Breast epithelium (tissue), 4 donors: ENCODE measurements around the gene AKT1S1. TPM values are rescaled to one million over a fixed set of nuclear protein-coding genes. Genes with fewer than 3 reads are reported as not detected.

Source experiments
- DNase-seq, 2 donors: peaks; one replicate each; pipeline ENCODE4 v3.0.0-alpha.2; 2019; ENCODE audit warnings: low spot score in 2 of 2
- H3K27ac ChIP-seq, 2 donors: fragments of 200-600 bp; sonication (generic) in 1 of 2; one replicate each; pipeline ENCODE4 v1.5.1; 2016 to 2019; ENCODE audit warnings: mild to moderate bottlenecking in 1 of 2
- H3K27me3 ChIP-seq, 2 donors: fragments of 200-600 bp; sonication (generic) in 1 of 2; one replicate each; pipeline versions ENCODE4 v1.5.1 to v1.6.0; 2017 to 2019; ENCODE audit warnings: control low read depth in 1 of 2, mild to moderate bottlenecking in 1 of 2
- H3K36me3 ChIP-seq: fragments of 200-600 bp; one replicate; pipeline ENCODE4 v1.5.1; 2019
- H3K4me1 ChIP-seq, 2 donors: fragments of 200-600 bp; sonication (generic); one replicate each; pipeline ENCODE4 v1.5.1; 2016 to 2019; ENCODE audit warnings: control low read depth in 1 of 2
- H3K4me3 ChIP-seq, 3 donors: fragments of 200-600 bp; sonication (generic); 1 replicate in 2 of 3; 2 replicates in 1 of 3; pipeline ENCODE4 v1.5.1; 2016 to 2019; ENCODE audit warnings: mild to moderate bottlenecking in 3 of 3, moderate library complexity in 2 of 3
- H3K9me3 ChIP-seq, 2 donors: fragments of 200-600 bp; sonication (generic) in 1 of 2; one replicate each; pipeline ENCODE4 v1.5.1; 2016 to 2019; ENCODE audit warnings: control low read depth in 1 of 2
- POLR2A ChIP-seq: fragments of 450-650 bp; IDR thresholded peaks from one replicate; pipeline ENCODE4 v1.6.1; 2016; ENCODE audit warnings: antibody characterized with exemption, mild to moderate bottlenecking, moderate library complexity
- POLR2AphosphoS5 ChIP-seq, 3 donors: sonication (generic); formaldehyde crosslinking; IDR thresholded peaks; one replicate each; pipeline ENCODE4 v1.6.1; 2017; ENCODE audit warnings: antibody characterized with exemption in 3 of 3
- intact Hi-C: fragments of 100-400 bp; cut with DNase I; formaldehyde crosslinking; loops from one replicate; pipeline ENCODE4 v1.15.1; 2023; ENCODE audit warnings: low total_unique reads
- total RNA-seq, 3 donors: library from RNA; depleted of rRNA; stranded (reverse); fragments of >200 nt; gene quantifications; one replicate each; pipeline ENCODE4 v1.1.0, GENCODE V29; 2016
- TF ChIP-seq, protein P1 (sequence below), 3 donors: fragments of 450-650 bp; IDR thresholded peaks; one replicate each; pipeline ENCODE4 v1.5.1; 2016 to 2017; ENCODE audit warnings: antibody characterized with exemption in 3 of 3, mild to moderate bottlenecking in 3 of 3, moderate library complexity in 3 of 3

Gene AKT1S1
- total RNA-seq, 3 donors from 2014 or later: 11.9 to 13.8 (median 12.5) TPM

DNA sequence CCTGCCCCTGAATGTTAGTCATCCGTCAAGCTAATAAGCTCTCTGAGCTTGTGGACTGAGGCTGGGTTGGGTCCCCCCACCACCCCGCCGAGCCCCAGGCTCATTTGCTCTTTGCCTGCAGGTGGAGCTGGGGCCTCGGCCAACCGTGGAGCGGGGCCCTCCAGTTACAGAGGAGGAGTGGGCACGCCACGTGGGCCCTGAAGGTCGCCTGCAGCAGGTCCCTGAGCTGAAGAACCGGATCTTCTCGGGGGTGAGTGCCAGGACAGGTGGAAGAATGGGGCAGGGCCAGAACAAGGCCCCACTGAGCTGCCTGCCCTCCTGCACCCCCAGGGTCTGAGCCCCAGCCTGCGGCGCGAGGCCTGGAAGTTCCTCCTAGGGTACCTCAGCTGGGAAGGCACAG, 5.5 kb upstream of the AKT1S1 start:
- intact Hi-C loops: no loop called here
- H3K27me3 ChIP-seq: no peaks in the 10 kb centered on the region
- TF ChIP-seq, protein P1, sequence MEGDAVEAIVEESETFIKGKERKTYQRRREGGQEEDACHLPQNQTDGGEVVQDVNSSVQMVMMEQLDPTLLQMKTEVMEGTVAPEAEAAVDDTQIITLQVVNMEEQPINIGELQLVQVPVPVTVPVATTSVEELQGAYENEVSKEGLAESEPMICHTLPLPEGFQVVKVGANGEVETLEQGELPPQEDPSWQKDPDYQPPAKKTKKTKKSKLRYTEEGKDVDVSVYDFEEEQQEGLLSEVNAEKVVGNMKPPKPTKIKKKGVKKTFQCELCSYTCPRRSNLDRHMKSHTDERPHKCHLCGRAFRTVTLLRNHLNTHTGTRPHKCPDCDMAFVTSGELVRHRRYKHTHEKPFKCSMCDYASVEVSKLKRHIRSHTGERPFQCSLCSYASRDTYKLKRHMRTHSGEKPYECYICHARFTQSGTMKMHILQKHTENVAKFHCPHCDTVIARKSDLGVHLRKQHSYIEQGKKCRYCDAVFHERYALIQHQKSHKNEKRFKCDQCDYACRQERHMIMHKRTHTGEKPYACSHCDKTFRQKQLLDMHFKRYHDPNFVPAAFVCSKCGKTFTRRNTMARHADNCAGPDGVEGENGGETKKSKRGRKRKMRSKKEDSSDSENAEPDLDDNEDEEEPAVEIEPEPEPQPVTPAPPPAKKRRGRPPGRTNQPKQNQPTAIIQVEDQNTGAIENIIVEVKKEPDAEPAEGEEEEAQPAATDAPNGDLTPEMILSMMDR (IDR thresholded peaks at IDR 0.05): no peak
- TF ChIP-seq POLR2A (no peak), POLR2AphosphoS5 (IDR thresholded peaks at IDR 0.05) (no peak)

DNA sequence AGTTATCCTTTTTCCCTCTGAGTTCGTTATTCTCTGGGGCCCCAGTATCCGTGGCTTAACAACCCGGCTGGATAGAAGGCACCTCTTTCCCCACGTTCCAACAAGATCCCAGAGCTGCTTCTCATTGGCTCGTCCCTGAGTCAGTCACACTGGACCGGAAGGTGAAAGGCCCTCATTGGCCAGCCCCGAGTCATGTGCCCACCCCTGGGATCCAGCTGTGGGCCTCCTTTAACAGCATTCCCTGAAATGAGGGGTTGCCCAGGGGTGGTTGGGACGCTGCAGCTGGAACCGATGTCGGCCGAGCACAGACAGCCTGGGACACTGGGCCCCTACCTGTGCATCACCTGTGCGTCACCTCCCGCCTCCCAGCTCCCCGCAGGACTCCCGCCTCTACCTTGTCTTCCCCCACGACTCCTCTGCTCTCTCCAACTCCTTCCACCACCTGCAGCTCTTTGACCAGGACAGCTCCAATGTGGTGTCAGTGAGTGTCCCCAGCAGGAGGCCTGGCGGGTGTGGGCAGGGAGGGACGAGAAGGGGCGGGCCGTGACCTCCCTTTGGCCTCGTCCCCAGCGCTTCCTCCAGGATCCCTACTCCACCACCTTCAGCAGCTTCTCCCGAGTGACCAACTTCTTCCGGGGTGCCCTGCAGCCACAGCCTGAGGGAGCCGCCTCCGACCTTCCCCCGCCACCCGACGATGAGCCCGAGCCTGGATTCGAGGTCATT, 4.7 kb upstream of the AKT1S1 start:
- no peaks in the 10 kb centered on the region for H3K27me3 ChIP-seq
- no peak for DNase-seq
- H3K4me3 ChIP-seq: no peak overlapping the region
- no peaks in the 10 kb centered on the region for H3K4me1 ChIP-seq
- TF ChIP-seq, protein P1 (IDR thresholded peaks at IDR 0.05): no peak
- TF ChIP-seq POLR2AphosphoS5 (IDR thresholded peaks at IDR 0.05) (no peak), POLR2A (no peak)
- H3K27ac ChIP-seq: no peak overlapping the region
- intact Hi-C loops: no loop called here
- peaks cover 0 to 6% of the 10 kb centered on the region in 2 donors for H3K9me3 ChIP-seq
- H3K36me3 ChIP-seq: peaks cover 14% of the 10 kb centered on the region

More for the DNA sequence above, 5.5 kb upstream of the AKT1S1 start:
- Histone ChIP-seq H3K36me3 (peaks cover 14% of the 10 kb centered on the region), H3K4me1 (no peaks in the 10 kb centered on the region), H3K4me3 (no peak overlapping the region), H3K9me3 (peaks cover 0 to 6% of the 10 kb centered on the region in 2 donors), H3K27ac (no peak overlapping the region)
- no peak for DNase-seq

DNA sequence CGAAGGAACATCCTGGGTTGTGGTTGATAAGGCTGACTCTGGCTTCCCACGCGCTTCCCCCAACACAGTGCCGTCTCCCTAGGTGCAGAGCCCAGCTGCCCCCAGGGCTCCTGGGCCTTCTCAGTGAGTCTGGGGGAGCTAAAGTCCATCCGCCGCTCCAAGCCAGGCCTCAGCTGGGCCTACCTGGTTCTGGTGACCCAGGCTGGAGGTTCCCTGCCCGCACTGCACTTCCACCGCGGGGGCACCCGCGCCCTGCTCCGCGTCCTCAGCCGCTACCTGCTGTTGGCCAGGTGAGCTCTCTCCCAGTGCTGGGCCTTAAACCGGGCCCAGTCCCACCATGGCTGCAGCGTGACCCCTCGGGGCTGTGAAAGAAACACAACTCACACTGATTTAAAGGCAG, 4.0 kb upstream of the AKT1S1 start:
- H3K27ac ChIP-seq: no peak overlapping the region
- H3K4me3 ChIP-seq: no peak overlapping the region
- peaks cover 14% of the 10 kb centered on the region for H3K36me3 ChIP-seq
- intact Hi-C loops: no loop called here
- no peaks in the 10 kb centered on the region for H3K4me1 ChIP-seq
- TF ChIP-seq, protein P1 (IDR thresholded peaks at IDR 0.05): no peak
- no peak for TF ChIP-seq POLR2AphosphoS5 (IDR thresholded peaks at IDR 0.05)
- no peak for TF ChIP-seq POLR2A
- H3K9me3 ChIP-seq: peaks cover 0 to 6% of the 10 kb centered on the region in 2 donors
- DNase-seq: no peak
- no peaks in the 10 kb centered on the region for H3K27me3 ChIP-seq

DNA sequence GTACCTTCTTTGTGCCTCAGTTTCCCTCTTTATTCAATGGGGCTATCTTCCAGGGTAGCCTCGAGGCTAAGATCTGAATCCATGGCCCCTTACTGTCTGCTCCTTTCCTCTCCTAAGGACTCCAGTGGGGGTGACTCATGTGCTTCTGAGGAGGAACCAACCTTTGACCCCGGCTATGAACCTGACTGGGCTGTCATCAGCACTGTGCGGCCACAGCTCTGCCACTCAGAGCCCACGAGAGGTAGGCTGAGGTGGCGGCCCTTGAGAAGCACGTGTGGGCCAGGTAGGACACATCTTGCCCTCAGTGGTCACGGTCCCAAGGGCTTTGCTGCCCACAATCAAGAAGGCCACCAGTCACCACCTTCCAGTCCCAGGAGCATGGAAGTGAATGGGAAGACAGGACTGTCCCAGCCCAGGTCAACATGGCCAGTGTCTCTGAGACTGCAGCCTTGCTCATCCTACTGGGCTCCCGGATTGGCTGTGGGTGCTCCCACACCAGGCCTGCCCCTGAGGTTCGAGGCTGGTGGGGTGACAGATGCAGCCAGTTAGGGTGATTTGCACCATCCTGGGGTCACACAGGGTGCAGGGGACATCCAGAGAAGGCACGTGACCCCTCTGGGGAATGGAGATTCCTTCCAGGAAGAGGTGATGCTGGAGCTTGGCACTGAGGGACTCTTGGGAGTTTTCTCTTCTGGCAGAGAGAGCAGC, 3.2 kb upstream of the AKT1S1 start:
- peaks cover 0 to 6% of the 10 kb centered on the region in 2 donors for H3K9me3 ChIP-seq
- no peak for TF ChIP-seq POLR2AphosphoS5 (IDR thresholded peaks at IDR 0.05)
- TF ChIP-seq, protein P1 (IDR thresholded peaks at IDR 0.05): no peak
- TF ChIP-seq POLR2A: no peak
- H3K27ac ChIP-seq: no peak overlapping the region
- DNase-seq: no peak
- H3K27me3 ChIP-seq: no peaks in the 10 kb centered on the region
- H3K4me3 ChIP-seq: no peak overlapping the region
- intact Hi-C loops: no loop called here
- peaks cover 14% of the 10 kb centered on the region for H3K36me3 ChIP-seq
- peaks cover 3 to 6% of the 10 kb centered on the region in 2 donors for H3K4me1 ChIP-seq
